ENCODE data around the gene CLDN9. TPM values are rescaled to one million over a fixed set of nuclear protein-coding genes. Genes with fewer than 3 reads are reported as not detected.

CLDN9 gene
- total and polyA plus RNA-seq, 9 of the 15 experiments (the other 6 are each of a cell fraction or from before 2014, with no cell fraction given) = 0.12 to 0.44 (median 0.22) TPM; not detected in 4

- FAIRE-seq (peak; percentile 93), DNase-seq (ENCODE audit: extremely low read depth in 1 of 4, low spot score in 3 of 4) (peak; percentile 50 to 92 (median 67)), ATAC-seq (peak; percentile 67)
- no TSS peak for BruUV-seq (replicated peaks)
- Histone ChIP-seq H3K79me2 (ENCODE audit: control insufficient read depth, insufficient read depth, low read length) (peaks cover 42% of the 10 kb centered on the region), H3K4me3 (peak overlapping the region; percentile 82), H3K9me1 (ENCODE audit: control insufficient read depth, insufficient read depth, low read length) (peaks cover 2% of the 10 kb centered on the region), H2AFZ (ENCODE audit: low read depth, low read length) (no peak overlapping the region), H3K9ac (ENCODE audit: insufficient read depth in 1 of 2, low read depth in 2 of 2, low read length in 2 of 2) (peak overlapping the region; percentile 88 to 95), H4K20me1 (replicated peaks; ENCODE audit: control insufficient read depth, insufficient read depth, low read length) (peaks cover 28% of the 10 kb centered on the region), H3K4me2 (ENCODE audit: insufficient read depth, low read length) (peak overlapping the region; percentile 83), H3K36me3 (ENCODE audit: control insufficient read depth, insufficient read depth, low read length) (peaks cover 36% of the 10 kb centered on the region; the same call in 2 of the 3 replicates), H3K27ac (ENCODE audit: extremely low read depth, low read depth, low read length) (peak overlapping the region; percentile 90), H3K4me1 (replicated peaks in 1 of 2; ENCODE audit: control insufficient read depth in 2 of 2, insufficient read depth in 2 of 2, low read length in 2 of 2) (peaks cover 29 to 87% of the 10 kb centered on the region in 2 experiments), H3K9me3 (replicated peaks; ENCODE audit: control insufficient read depth, insufficient read depth, low read depth, low read length) (no peaks in the 10 kb centered on the region), H3K27me3 (ENCODE audit: control insufficient read depth in 2 of 2, insufficient read depth in 2 of 2, low read length in 2 of 2) (no peaks in the 10 kb centered on the region)
- in situ Hi-C loops (cut with MboI) = no loop called here
- POLR2A ChIA-PET = interaction anchor here (0.6 to 2.7 kb wide), 9 partner anchors 9 to 554 kb away, joined by 3 to 13 read pairs (median 3); partner anchors contain the start of gene FLYWCH1
- WGBS (ENCODE audit: insufficient coverage, low coverage, missing lambda C conversion rate) = under 1% methylated on average over 8 of the region's 8 CpGs
- intact Hi-C loops (cut with micrococcal nuclease) = loop anchor here (10.0 kb wide), 1 partner anchor 57 kb away; the partner anchor contains the start of genes KREMEN2 and PAQR4
- CTCF ChIA-PET (ENCODE audit: low intra/inter-chr PET ratio) = no interaction called here
- TF ChIP-seq, protein P1, sequence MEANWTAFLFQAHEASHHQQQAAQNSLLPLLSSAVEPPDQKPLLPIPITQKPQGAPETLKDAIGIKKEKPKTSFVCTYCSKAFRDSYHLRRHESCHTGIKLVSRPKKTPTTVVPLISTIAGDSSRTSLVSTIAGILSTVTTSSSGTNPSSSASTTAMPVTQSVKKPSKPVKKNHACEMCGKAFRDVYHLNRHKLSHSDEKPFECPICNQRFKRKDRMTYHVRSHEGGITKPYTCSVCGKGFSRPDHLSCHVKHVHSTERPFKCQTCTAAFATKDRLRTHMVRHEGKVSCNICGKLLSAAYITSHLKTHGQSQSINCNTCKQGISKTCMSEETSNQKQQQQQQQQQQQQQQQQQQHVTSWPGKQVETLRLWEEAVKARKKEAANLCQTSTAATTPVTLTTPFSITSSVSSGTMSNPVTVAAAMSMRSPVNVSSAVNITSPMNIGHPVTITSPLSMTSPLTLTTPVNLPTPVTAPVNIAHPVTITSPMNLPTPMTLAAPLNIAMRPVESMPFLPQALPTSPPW (CRISPR knock-in tag; IDR thresholded peaks at IDR 0.05) = peak; percentile 82
- TF ChIP-seq L3MBTL2 (IDR thresholded peaks at IDR 0.05) (no peak), THAP7 (CRISPR knock-in tag; IDR thresholded peaks at IDR 0.05) (no peak), TBL1XR1 (IDR thresholded peaks at IDR 0.05; ENCODE audit: low read length in 2 of 2) (peak in 1 of 2 experiments; percentile 44; a peak in 1 of 4 replicates), CHD4 (IDR thresholded peaks at IDR 0.05; ENCODE audit: insufficient read depth, insufficient replicate concordance, low read depth, low read length, poor library complexity, severe bottlenecking) (no peak), SIN3A (IDR thresholded peaks at IDR 0.05; ENCODE audit: borderline replicate concordance in 2 of 2, control insufficient read depth in 1 of 2, low read depth in 2 of 2, low read length in 2 of 2) (peak in 1 of 2 experiments; percentile 53; a peak in 1 of 4 replicates), SMARCE1 (IDR thresholded peaks at IDR 0.05) (peak; percentile 95), JUNB (CRISPR knock-in tag; conservative IDR thresholded peaks at IDR 0.05) (peak; percentile 64), RNF2 (IDR thresholded peaks at IDR 0.05) (0 out of 2 replicates have a peak, but pooled peaks have one; percentile 19), ZNF140 (CRISPR knock-in tag; IDR thresholded peaks at IDR 0.05) (no peak), CBX8 (IDR thresholded peaks at IDR 0.05; ENCODE audit: borderline replicate concordance, extremely low read depth, low read depth, low read length, poor library complexity, severe bottlenecking) (no peak), POLR2AphosphoS2 (IDR thresholded peaks at IDR 0.05; ENCODE audit: low read length) (peak; percentile 1; the same call in 1 of the 2 replicates), RCOR1 (IDR thresholded peaks at IDR 0.05; ENCODE audit: borderline replicate concordance in 1 of 2, low read depth in 2 of 2, low read length in 2 of 2) (0 out of 4 replicates have a peak, but pooled peaks of 1 of the 2 experiments have one; percentile 46)
- TF ChIP-seq, protein P2, sequence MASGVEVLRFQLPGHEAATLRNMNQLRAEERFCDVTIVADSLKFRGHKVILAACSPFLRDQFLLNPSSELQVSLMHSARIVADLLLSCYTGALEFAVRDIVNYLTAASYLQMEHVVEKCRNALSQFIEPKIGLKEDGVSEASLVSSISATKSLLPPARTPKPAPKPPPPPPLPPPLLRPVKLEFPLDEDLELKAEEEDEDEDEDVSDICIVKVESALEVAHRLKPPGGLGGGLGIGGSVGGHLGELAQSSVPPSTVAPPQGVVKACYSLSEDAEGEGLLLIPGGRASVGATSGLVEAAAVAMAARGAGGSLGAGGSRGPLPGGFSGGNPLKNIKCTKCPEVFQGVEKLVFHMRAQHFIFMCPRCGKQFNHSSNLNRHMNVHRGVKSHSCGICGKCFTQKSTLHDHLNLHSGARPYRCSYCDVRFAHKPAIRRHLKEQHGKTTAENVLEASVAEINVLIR (CRISPR knock-in tag; IDR thresholded peaks at IDR 0.05) = no peak
Observed at GRCh38 chr16:3022208-3022683, 9.5 kb downstream of the CLDN9 start.
